Progenitor cell of endocrine pancreas (in vitro differentiated cells): ENCODE measurements around the gene TIGAR. TPM values are rescaled to one million over a fixed set of nuclear protein-coding genes. Genes with fewer than 3 reads are reported as not detected.

ENCODE experiments used
- DNase-seq: peaks from one replicate; pipeline ENCODE4 v3.0.0; 2021; ENCODE audit warnings: low spot score; ENCODE audit not compliant: unreplicated experiment
- H3K27ac Mint-ChIP-seq: 2 replicates; pipeline ENCODE4 v1.8.0; 2021; ENCODE audit warnings: mild to moderate bottlenecking, moderate library complexity, mixed read lengths
- H3K27me3 Mint-ChIP-seq: 2 replicates; pipeline ENCODE4 v1.8.0; 2021; ENCODE audit warnings: mixed read lengths
- H3K36me3 Mint-ChIP-seq: 2 replicates; pipeline ENCODE4 v1.8.0; 2022; ENCODE audit warnings: mixed read lengths; ENCODE audit not compliant: insufficient read depth
- H3K4me1 Mint-ChIP-seq: 2 replicates; pipeline ENCODE4 v1.8.0; 2021; ENCODE audit warnings: low read depth, mixed read lengths
- H3K4me3 Mint-ChIP-seq: 2 replicates; pipeline ENCODE4 v1.8.0; 2021; ENCODE audit warnings: low read depth, mild to moderate bottlenecking, moderate library complexity, mixed read lengths
- H3K9me3 Mint-ChIP-seq: 2 replicates; pipeline ENCODE4 v1.8.0; 2021; ENCODE audit warnings: low read depth, mixed read lengths
- total RNA-seq: library from RNA; stranded (reverse); gene quantifications from 2 replicates; pipeline ENCODE4 v1.2.1, GENCODE V29; 2021
- TF ChIP-seq, protein P1 (sequence below): fragments of 200-600 bp; sonication (generic); IDR thresholded peaks from one replicate; pipeline ENCODE4 v1.5.0; 2021; ENCODE audit warnings: antibody characterized with exemption, mild to moderate bottlenecking; ENCODE audit not compliant: unreplicated experiment

TIGAR gene
- total RNA-seq, 1 donor from 2014 or later, result 21.6 TPM

DNA sequence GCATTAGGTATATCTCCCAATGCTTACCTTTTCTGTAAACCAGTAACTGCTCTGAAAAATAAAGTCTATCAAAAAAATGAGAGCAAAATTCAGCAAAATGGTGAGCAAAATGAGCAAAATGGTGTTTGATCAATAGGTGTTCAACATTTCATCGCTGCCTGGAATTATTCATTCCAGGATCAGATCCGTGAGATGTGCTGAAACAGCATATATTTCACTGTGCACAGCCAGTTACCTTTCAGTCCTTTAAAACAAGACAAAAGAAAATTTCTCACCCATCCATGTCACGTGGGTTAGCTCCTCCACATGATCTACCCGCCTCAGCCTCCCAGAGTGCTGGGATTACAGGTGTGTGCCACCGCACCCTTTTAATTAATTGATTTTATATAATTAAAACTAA, 66.6 kb downstream of the TIGAR start:
- no peak for DNase-seq
- no peaks in the 10 kb centered on the region for H3K36me3 Mint-ChIP-seq
- H3K4me3 Mint-ChIP-seq, result no peak overlapping the region
- peaks cover 2% of the 10 kb centered on the region for H3K4me1 Mint-ChIP-seq
- TF ChIP-seq, protein P1, sequence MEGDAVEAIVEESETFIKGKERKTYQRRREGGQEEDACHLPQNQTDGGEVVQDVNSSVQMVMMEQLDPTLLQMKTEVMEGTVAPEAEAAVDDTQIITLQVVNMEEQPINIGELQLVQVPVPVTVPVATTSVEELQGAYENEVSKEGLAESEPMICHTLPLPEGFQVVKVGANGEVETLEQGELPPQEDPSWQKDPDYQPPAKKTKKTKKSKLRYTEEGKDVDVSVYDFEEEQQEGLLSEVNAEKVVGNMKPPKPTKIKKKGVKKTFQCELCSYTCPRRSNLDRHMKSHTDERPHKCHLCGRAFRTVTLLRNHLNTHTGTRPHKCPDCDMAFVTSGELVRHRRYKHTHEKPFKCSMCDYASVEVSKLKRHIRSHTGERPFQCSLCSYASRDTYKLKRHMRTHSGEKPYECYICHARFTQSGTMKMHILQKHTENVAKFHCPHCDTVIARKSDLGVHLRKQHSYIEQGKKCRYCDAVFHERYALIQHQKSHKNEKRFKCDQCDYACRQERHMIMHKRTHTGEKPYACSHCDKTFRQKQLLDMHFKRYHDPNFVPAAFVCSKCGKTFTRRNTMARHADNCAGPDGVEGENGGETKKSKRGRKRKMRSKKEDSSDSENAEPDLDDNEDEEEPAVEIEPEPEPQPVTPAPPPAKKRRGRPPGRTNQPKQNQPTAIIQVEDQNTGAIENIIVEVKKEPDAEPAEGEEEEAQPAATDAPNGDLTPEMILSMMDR, result no peak
- no peak overlapping the region for H3K27ac Mint-ChIP-seq
- no peaks in the 10 kb centered on the region for H3K9me3 Mint-ChIP-seq
- peaks cover 13% of the 10 kb centered on the region for H3K27me3 Mint-ChIP-seq

DNA sequence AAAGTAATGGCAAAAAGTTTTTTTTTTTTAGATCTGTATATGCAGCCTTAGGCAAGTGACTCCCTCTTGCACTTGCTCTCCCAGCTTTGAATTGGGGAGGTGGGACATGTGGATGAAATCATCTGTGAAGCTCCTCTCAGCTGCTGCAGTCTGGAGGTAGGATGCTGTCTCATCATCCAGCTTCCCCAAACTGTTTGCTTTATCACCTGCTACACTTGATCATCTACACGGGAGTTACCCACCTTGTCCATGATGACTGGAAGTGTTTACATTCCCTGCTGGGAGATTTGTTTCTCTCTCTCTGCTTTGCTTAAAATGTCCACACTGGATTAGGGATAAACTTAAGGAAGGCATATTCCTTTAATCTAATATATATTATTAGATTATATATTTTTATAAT, 67.0 kb downstream of the TIGAR start:
- H3K27ac Mint-ChIP-seq, result no peak overlapping the region
- H3K9me3 Mint-ChIP-seq, result no peaks in the 10 kb centered on the region
- H3K4me3 Mint-ChIP-seq, result no peak overlapping the region
- H3K27me3 Mint-ChIP-seq, result peaks cover 14% of the 10 kb centered on the region
- H3K36me3 Mint-ChIP-seq, result no peaks in the 10 kb centered on the region
- no peak for DNase-seq
- peaks cover 2% of the 10 kb centered on the region for H3K4me1 Mint-ChIP-seq
- TF ChIP-seq, protein P1, result no peak

DNA sequence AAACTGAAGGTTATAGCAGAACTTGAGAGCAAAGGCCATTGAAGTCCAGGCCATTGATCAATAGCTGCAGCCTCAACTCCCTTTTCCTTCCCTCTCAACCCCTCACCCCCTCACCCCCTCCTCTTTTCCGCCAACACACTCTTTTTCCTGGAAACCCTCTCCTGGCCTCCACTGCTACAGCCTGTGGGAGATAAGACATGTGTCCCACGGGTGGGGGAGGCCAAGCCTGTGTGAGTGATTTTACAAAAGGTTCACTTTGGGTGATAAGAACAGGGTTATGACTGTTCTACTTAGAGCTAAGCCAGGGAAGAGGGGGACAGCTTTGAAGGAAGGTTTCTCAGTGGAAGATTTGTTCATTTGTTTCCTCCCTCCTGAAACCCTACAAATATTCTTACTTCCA, 67.6 kb downstream of the TIGAR start:
- H3K4me3 Mint-ChIP-seq, result no peak overlapping the region
- H3K27ac Mint-ChIP-seq, result no peak overlapping the region
- H3K4me1 Mint-ChIP-seq, result peaks cover 2% of the 10 kb centered on the region
- no peak for DNase-seq
- H3K36me3 Mint-ChIP-seq, result no peaks in the 10 kb centered on the region
- TF ChIP-seq, protein P1, result no peak
- H3K9me3 Mint-ChIP-seq, result no peaks in the 10 kb centered on the region
- H3K27me3 Mint-ChIP-seq, result peaks cover 14% of the 10 kb centered on the region

DNA sequence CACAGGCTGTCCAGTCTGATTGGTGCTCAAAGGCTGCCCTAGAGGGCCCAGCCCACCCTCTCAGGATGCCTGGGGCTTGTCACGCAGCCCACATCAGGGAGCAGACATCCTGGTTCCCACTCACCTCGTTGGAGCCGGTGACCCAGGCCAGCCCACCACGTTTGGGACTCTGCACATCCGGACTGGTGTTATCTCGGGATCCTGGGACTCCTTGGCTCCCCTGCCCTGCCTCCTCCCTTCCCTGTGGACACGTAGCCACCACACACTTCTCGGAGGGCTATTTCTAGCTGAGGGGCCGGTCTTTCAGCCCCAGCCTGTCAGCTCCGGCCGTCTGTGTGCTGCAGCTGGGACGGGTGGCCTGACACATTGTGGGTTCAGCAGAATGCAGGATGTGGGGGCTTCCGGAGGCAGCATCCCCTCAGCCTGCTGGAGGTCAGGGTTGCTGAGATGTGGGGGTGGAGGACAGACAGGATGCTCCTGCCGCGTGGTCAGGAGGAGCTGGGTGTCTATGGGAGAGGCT, 71.3 kb downstream of the TIGAR start:
- Mint-ChIP-seq H3K4me1 (peaks cover 2% of the 10 kb centered on the region), H3K4me3 (no peak overlapping the region), H3K27me3 (peaks cover 35% of the 10 kb centered on the region), H3K9me3 (no peaks in the 10 kb centered on the region), H3K36me3 (no peaks in the 10 kb centered on the region), H3K27ac (no peak overlapping the region)
- no peak for DNase-seq
- TF ChIP-seq, protein P1, result no peak

DNA sequence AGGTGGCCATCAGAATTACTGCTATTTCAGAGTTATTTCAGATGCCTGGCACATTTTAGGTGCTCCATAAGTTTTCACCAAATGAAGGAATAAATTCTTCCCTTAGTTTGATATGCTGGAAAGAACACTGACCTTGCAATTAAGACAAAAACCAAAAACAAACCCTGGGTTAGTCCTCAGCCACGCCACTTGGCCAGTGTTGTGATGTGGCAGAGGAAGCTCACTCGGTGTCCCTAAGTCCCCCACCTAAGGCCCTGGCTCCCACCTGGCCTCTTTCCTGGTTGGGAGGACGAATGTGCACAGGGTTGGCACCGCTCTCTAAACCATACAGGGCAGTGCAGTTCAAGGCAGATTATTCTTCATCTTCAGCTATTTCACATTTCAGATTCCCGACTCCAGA, 72.2 kb downstream of the TIGAR start:
- H3K4me3 Mint-ChIP-seq, result no peak overlapping the region
- H3K9me3 Mint-ChIP-seq, result no peaks in the 10 kb centered on the region
- H3K4me1 Mint-ChIP-seq, result peaks cover 2% of the 10 kb centered on the region
- TF ChIP-seq, protein P1, result no peak
- H3K36me3 Mint-ChIP-seq, result no peaks in the 10 kb centered on the region
- no peak for DNase-seq
- no peak overlapping the region for H3K27ac Mint-ChIP-seq
- H3K27me3 Mint-ChIP-seq, result peaks cover 35% of the 10 kb centered on the region
